Fibroblast of lung (primary cell): ENCODE measurements around the gene HMGA1. TPM values are rescaled to one million over a fixed set of nuclear protein-coding genes. Genes with fewer than 3 reads are reported as not detected.
"Not testable (repeated sequence)": the region's sequence is repeated elsewhere in the genome, so short reads cannot be mapped to it uniquely, and the experiment has no call there.

Source experiments
- DNase-seq, 2 donors: peaks; one replicate each; pipeline versions ENCODE4 v3.0.0 to v3.0.0-alpha.2; 2010; ENCODE audit warnings: low read depth in 2 of 2
- H2AFZ ChIP-seq: 2 replicates; pipeline ENCODE4 v1.5.1; 2012; ENCODE audit warnings: low read length, control low read depth, inconsistent platforms
- H3K27ac ChIP-seq: 2 replicates; pipeline ENCODE4 v1.5.1; 2011; ENCODE audit warnings: low read length, control low read depth; ENCODE audit not compliant: insufficient read depth
- H3K27me3 ChIP-seq: 2 replicates; pipeline ENCODE4 v1.5.1; 2011; ENCODE audit warnings: mild to moderate bottlenecking, low read length; ENCODE audit not compliant: control insufficient read depth, insufficient read depth
- H3K36me3 ChIP-seq: 2 replicates; pipeline ENCODE4 v1.5.1; 2011; ENCODE audit warnings: low read length; ENCODE audit not compliant: control insufficient read depth, insufficient read depth
- H3K4me1 ChIP-seq: 2 replicates; pipeline ENCODE4 v1.5.1; 2011; ENCODE audit warnings: low read length; ENCODE audit not compliant: control insufficient read depth, insufficient read depth; ENCODE audit errors: extremely low read depth
- H3K4me2 ChIP-seq: 2 replicates; pipeline ENCODE4 v1.5.1; 2011; ENCODE audit warnings: low read length, control low read depth; ENCODE audit not compliant: insufficient read depth; ENCODE audit errors: extremely low read depth
- H3K4me3 ChIP-seq, 4 experiments: fragments of 200-600 bp in 1 of 4; sonication (generic) in 1 of 4; replicated peaks in 1 of 4; 2 replicates each; pipeline ENCODE4 v1.5.1; 2011 to 2016; ENCODE audit warnings: low read length in 4 of 4, low read depth in 3 of 4, mild to moderate bottlenecking in 3 of 4, control low read depth in 2 of 4, inconsistent platforms in 1 of 4, mixed read lengths in 1 of 4; ENCODE audit not compliant: insufficient read depth in 1 of 4; ENCODE audit errors: control extremely low read depth in 1 of 4
- H3K79me2 ChIP-seq: 2 replicates; pipeline ENCODE4 v1.5.1; 2012; ENCODE audit warnings: mild to moderate bottlenecking, low read length, inconsistent platforms; ENCODE audit not compliant: control insufficient read depth, insufficient read depth
- H3K9ac ChIP-seq: 2 replicates; pipeline ENCODE4 v1.5.1; 2011; ENCODE audit warnings: mild to moderate bottlenecking, low read length, control low read depth; ENCODE audit not compliant: insufficient read depth
- H3K9me3 ChIP-seq: 2 replicates; pipeline ENCODE4 v1.5.1; 2012; ENCODE audit warnings: low read depth, low read length; ENCODE audit not compliant: control insufficient read depth, insufficient read depth
- H4K20me1 ChIP-seq: 2 replicates; pipeline ENCODE4 v1.5.1; 2011; ENCODE audit warnings: low read length; ENCODE audit not compliant: control insufficient read depth, insufficient read depth; ENCODE audit errors: extremely low read depth
- CTCF ChIP-seq, 2 donors: IDR thresholded peaks in 1 of 2; conservative IDR thresholded peaks in 1 of 2; 1 replicate in 1 of 2; 2 replicates in 1 of 2; pipeline ENCODE4 v1.5.1; 2011 to 2012; ENCODE audit warnings: low read length in 2 of 2, control low read depth in 1 of 2, inconsistent platforms in 1 of 2, low read depth in 1 of 2, mild to moderate bottlenecking in 1 of 2
- EZH2 ChIP-seq: IDR thresholded peaks from 2 replicates; pipeline ENCODE4 v1.5.1; 2012; ENCODE audit warnings: low read length, control low read depth, mild to moderate bottlenecking; ENCODE audit errors: missing control alignments
- polyA plus RNA-seq, 2 donors: library from polyadenylated mRNA; depleted of rRNA in 1 of 2; stranded (reverse) in 1 of 2; unstranded in 1 of 2; fragments of >200 nt; gene quantifications; 2 replicates each; pipeline ENCODE4 v1.2.1, GENCODE V29; 2011 to 2012; ENCODE audit warnings: missing spikeins in 1 of 2
- total RNA-seq: library from RNA; depleted of rRNA; stranded (reverse); fragments of >200 nt; gene quantifications from 2 replicates; pipeline ENCODE4 v1.2.1, GENCODE V29; 2014

The HMGA1 gene
- total and polyA plus RNA-seq, 2 donors (not counting 1 experiment from before 2014, with no cell fraction given): 29.6 to 121 TPM

- Histone ChIP-seq H3K4me1 (peaks cover 21% of the 10 kb centered on the region), H3K79me2 (peaks cover 13% of the 10 kb centered on the region), H4K20me1 (no peaks in the 10 kb centered on the region), H3K9ac (peak overlapping the region; percentile 59), H3K4me2 (peak overlapping the region; percentile 97), H3K27ac (peak overlapping the region; percentile 71), H2AFZ (peak overlapping the region; percentile 0), H3K4me3 (peak overlapping the region; percentile 42 to 84 (median 66)), H3K36me3 (peaks cover 6% of the 10 kb centered on the region), H3K27me3 (no peaks in the 10 kb centered on the region), H3K9me3 (no peaks in the 10 kb centered on the region)
- peak in 1 of 2 donors; percentile 25 for DNase-seq
- no peak for TF ChIP-seq CTCF (conservative IDR thresholded peaks at IDR 0.05 in 1 of 2, IDR thresholded peaks at IDR 0.05 in 1 of 2; ENCODE audit: low read depth in 1 of 2, low read length in 2 of 2)
- TF ChIP-seq EZH2: no peak
These were observed 11.6 kb downstream of the HMGA1 start for GRCh38 chr6:34248198-34248726.

GRCh38 chr6:34248727-34249468, 12.2 kb downstream of the HMGA1 start, which contains the start of gene SMIM29:
Gene SMIM29 (minus strand): TSS chr6:34249006. CDS start chr6:34247791, 1,215 bp downstream.
- Histone ChIP-seq H3K27me3 (no peaks in the 10 kb centered on the region), H3K4me3 (peak within 1 kb of the TSS; percentile 74 to 89 (median 79)), H3K9ac (peak within 1 kb of the TSS; percentile 82), H3K4me1 (peaks cover 16% of the 10 kb centered on the region), H4K20me1 (no peaks in the 10 kb centered on the region), H3K27ac (peak within 1 kb of the TSS; percentile 72), H2AFZ (peak within 1 kb of the TSS; percentile 93), H3K4me2 (peak within 1 kb of the TSS; percentile 97), H3K79me2 (peaks cover 13% of the 10 kb centered on the region), H3K36me3 (peaks cover 4% of the 10 kb centered on the region), H3K9me3 (no peaks in the 10 kb centered on the region)
- TF ChIP-seq CTCF (conservative IDR thresholded peaks at IDR 0.05 in 1 of 2, IDR thresholded peaks at IDR 0.05 in 1 of 2; ENCODE audit: low read depth in 1 of 2, low read length in 2 of 2) (peak; percentile 60 to 67), EZH2 (no peak)
- DNase-seq: peak; percentile 90 to 93

- Histone ChIP-seq H3K4me3 (peak overlapping the region; percentile 58 to 89 (median 79)), H3K27me3 (no peaks in the 10 kb centered on the region), H3K9me3 (no peaks in the 10 kb centered on the region), H3K79me2 (peaks cover 13% of the 10 kb centered on the region), H4K20me1 (no peaks in the 10 kb centered on the region), H2AFZ (peak overlapping the region; percentile 93), H3K27ac (peak overlapping the region; percentile 72), H3K4me2 (peak overlapping the region; percentile 75), H3K36me3 (peaks cover 4% of the 10 kb centered on the region), H3K4me1 (peaks cover 11% of the 10 kb centered on the region), H3K9ac (peak overlapping the region; percentile 82)
- peak in 1 of 2 donors; percentile 43 for DNase-seq
- TF ChIP-seq EZH2: no peak
- TF ChIP-seq CTCF (conservative IDR thresholded peaks at IDR 0.05 in 1 of 2, IDR thresholded peaks at IDR 0.05 in 1 of 2; ENCODE audit: low read depth in 1 of 2, low read length in 2 of 2): no peak
These were observed 13.0 kb downstream of the HMGA1 start for GRCh38 chr6:34249469-34250261.

GRCh38 chr6:34252395-34252794, 15.7 kb downstream of the HMGA1 start:
- not testable (repeated sequence) for DNase-seq, H3K27me3 ChIP-seq, H3K9me3 ChIP-seq, H3K36me3 ChIP-seq, H2AFZ ChIP-seq, H3K4me1 ChIP-seq, H3K4me2 ChIP-seq, H3K9ac ChIP-seq, H3K27ac ChIP-seq, H3K4me3 ChIP-seq, H4K20me1 ChIP-seq
- H3K79me2 ChIP-seq: peaks cover 13% of the 10 kb centered on the region
